Parathyroid adenoma (tissue), 2 donors: ENCODE data around the gene ZMIZ1.

Experiments used
- H2AFZ ChIP-seq: fragments of 300-600 bp; sonication (generic); one replicate; pipeline ENCODE4 v1.7.0; 2017; ENCODE audit warnings: antibody characterized with exemption, mild to moderate bottlenecking
- H3K27ac ChIP-seq: fragments of 300-600 bp; sonication (generic); one replicate; pipeline ENCODE4 v1.7.0; 2017
- H3K27me3 ChIP-seq: fragments of 300-600 bp; sonication (generic); one replicate; pipeline ENCODE4 v1.7.0; 2017; ENCODE audit warnings: low read length; ENCODE audit not compliant: control insufficient read depth, insufficient read depth
- H3K36me3 ChIP-seq: fragments of 300-600 bp; sonication (generic); one replicate; pipeline ENCODE4 v1.7.0; 2017; ENCODE audit warnings: low read length; ENCODE audit not compliant: control insufficient read depth, insufficient read depth
- H3K4me1 ChIP-seq: fragments of 300-600 bp; sonication (generic); one replicate; pipeline ENCODE4 v1.7.0; 2017; ENCODE audit warnings: control low read depth
- H3K4me2 ChIP-seq: fragments of 300-600 bp; sonication (generic); one replicate; pipeline ENCODE4 v1.7.0; 2017; ENCODE audit warnings: low read length
- H3K4me3 ChIP-seq: fragments of 300-600 bp; sonication (generic); one replicate; pipeline ENCODE4 v1.7.0; 2017; ENCODE audit warnings: low read depth, low read length
- H3K79me2 ChIP-seq: fragments of 300-600 bp; sonication (generic); one replicate; pipeline ENCODE4 v1.7.0; 2017; ENCODE audit warnings: control low read depth
- H3K9ac ChIP-seq: fragments of 300-600 bp; sonication (generic); one replicate; pipeline ENCODE4 v1.7.0; 2017; ENCODE audit warnings: mild to moderate bottlenecking
- H3K9me3 ChIP-seq: fragments of 300-600 bp; sonication (generic); one replicate; pipeline ENCODE4 v1.7.0; 2017; ENCODE audit warnings: low read length; ENCODE audit not compliant: control insufficient read depth
- CTCF ChIP-seq: fragments of 300-600 bp; sonication (generic); IDR thresholded peaks from one replicate; pipeline ENCODE4 v1.7.0; 2017; ENCODE audit warnings: antibody characterized with exemption, mild to moderate bottlenecking
- donor health status: primary hyperparathyroidism.

ZMIZ1 gene

GRCh38 chr10:79060641-79061255 is 8.0 kb upstream of the ZMIZ1 start:
- H3K4me1 ChIP-seq = no peaks in the 10 kb centered on the region
- H3K9me3 ChIP-seq = no peaks in the 10 kb centered on the region
- H3K27me3 ChIP-seq = no peaks in the 10 kb centered on the region
- H3K79me2 ChIP-seq = no peaks in the 10 kb centered on the region
- H3K9ac ChIP-seq = no peak overlapping the region
- H2AFZ ChIP-seq = no peak overlapping the region
- TF ChIP-seq CTCF = no peak
- H3K4me2 ChIP-seq = no peak overlapping the region
- H3K4me3 ChIP-seq = no peak overlapping the region
- H3K27ac ChIP-seq = no peak overlapping the region
- H3K36me3 ChIP-seq = no peaks in the 10 kb centered on the region

GRCh38 chr10:79061441-79062315 is 7.1 kb upstream of the ZMIZ1 start:
- peaks cover 3% of the 10 kb centered on the region for H3K4me1 ChIP-seq

GRCh38 chr10:79063071-79063491 is 5.7 kb upstream of the ZMIZ1 start:
- H3K4me1 ChIP-seq = peaks cover 8% of the 10 kb centered on the region
- no peak for TF ChIP-seq CTCF
- H3K4me2 ChIP-seq = no peak overlapping the region
- no peaks in the 10 kb centered on the region for H3K36me3 ChIP-seq
- H3K4me3 ChIP-seq = no peak overlapping the region
- no peaks in the 10 kb centered on the region for H3K9me3 ChIP-seq
- no peaks in the 10 kb centered on the region for H3K27me3 ChIP-seq
- no peaks in the 10 kb centered on the region for H3K79me2 ChIP-seq
- no peak overlapping the region for H2AFZ ChIP-seq
- no peak overlapping the region for H3K27ac ChIP-seq
- no peak overlapping the region for H3K9ac ChIP-seq

More at GRCh38 chr10:79061441-79062315, 7.1 kb upstream of the ZMIZ1 start:
- H3K9me3 ChIP-seq = no peaks in the 10 kb centered on the region
- no peaks in the 10 kb centered on the region for H3K36me3 ChIP-seq
- no peak overlapping the region for H3K4me2 ChIP-seq
- no peak overlapping the region for H3K4me3 ChIP-seq
- no peak overlapping the region for H3K9ac ChIP-seq
- H3K27ac ChIP-seq = no peak overlapping the region
- TF ChIP-seq CTCF = no peak
- no peaks in the 10 kb centered on the region for H3K79me2 ChIP-seq
- no peaks in the 10 kb centered on the region for H3K27me3 ChIP-seq
- no peak overlapping the region for H2AFZ ChIP-seq

- Histone ChIP-seq H3K27ac (no peak overlapping the region), H3K79me2 (no peaks in the 10 kb centered on the region), H2AFZ (no peak overlapping the region), H3K9ac (no peak overlapping the region), H3K27me3 (no peaks in the 10 kb centered on the region), H3K4me2 (no peak overlapping the region), H3K4me3 (no peak overlapping the region), H3K36me3 (no peaks in the 10 kb centered on the region), H3K4me1 (peaks cover 12% of the 10 kb centered on the region), H3K9me3 (no peaks in the 10 kb centered on the region)
- no peak for TF ChIP-seq CTCF
Measured at GRCh38 chr10:79063661-79064492, 4.9 kb upstream of the ZMIZ1 start.
